Activated CD4-positive, alpha-beta T cell treated with anti-CD3 and anti-CD28 coated beads, Interleukin-2, Interleukin-4, amounts not matched to agents 100 ng/mL and 50 ng/mL, durations not matched to agents 16 hours and 8 hours (primary cell): Measurements from ENCODE around the gene ADORA3.
"Not testable (repeated sequence)": the region's sequence is repeated elsewhere in the genome, so short reads cannot be mapped to it uniquely, and the experiment has no call there.

Source experiments
- DNase-seq: peaks from one replicate; pipeline ENCODE4 v3.0.0-alpha.2; 2020; ENCODE audit warnings: low spot score

Gene ADORA3

DNA sequence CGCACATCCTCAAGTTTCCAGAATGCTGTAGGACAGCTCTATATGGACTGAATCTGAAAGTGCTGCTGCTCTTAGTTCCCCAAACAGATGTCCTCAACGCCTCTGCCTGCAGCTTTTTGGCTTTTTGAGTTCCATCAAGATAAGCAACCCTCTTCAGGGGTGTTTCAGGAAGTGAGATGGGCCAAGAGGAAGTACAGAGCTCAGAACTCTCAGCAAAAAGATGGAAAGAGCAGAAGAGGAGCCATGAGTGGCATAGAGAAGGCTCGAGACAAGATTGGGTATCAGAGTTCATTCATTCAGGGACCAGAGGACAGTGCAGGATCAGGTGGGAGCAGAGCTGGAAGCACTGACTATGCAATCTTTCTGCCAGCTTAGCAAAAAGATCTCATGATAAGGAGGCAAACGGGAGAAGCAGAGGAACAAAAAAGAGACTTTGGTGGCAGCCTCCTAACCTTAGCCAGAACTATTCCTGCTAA lies at the start of gene ADORA3, which contains the start of gene TMIGD3:
ADORA3 (minus strand) TSS at position 49 of the 476 bp plus-strand sequence. CDS start 279 bp downstream, outside the sequence.
TMIGD3 (minus strand) TSS at position 49 of the 476 bp plus-strand sequence. CDS start 279 bp downstream, outside the sequence.
- peak; percentile 15 for DNase-seq

DNA sequence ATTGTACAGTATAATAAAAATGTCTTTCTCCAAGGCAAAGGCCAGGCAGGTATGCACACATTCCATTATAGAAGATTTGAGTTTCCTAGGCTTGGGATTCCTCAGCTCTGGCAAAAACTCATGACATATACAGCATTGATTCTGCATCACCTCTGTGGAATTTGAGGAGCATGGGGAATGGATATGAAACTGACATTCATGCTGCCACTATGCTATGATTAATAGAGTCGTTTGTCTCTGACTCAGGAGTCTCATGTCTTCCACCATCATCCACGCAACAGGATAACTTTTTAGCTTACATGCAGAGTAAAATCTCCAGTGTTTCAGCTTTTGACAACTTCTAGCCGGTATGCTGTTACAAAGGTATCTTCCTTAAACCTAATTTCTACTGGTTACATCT lies 49.8 kb upstream of the ADORA3 start:
- DNase-seq: no peak

- DNase-seq: no peak
Observed at GRCh38 chr1:111552587-111552986, 49.2 kb upstream of the ADORA3 start.

- no peak for DNase-seq
Observed at GRCh38 chr1:111551623-111552411, 48.4 kb upstream of the ADORA3 start.

DNA sequence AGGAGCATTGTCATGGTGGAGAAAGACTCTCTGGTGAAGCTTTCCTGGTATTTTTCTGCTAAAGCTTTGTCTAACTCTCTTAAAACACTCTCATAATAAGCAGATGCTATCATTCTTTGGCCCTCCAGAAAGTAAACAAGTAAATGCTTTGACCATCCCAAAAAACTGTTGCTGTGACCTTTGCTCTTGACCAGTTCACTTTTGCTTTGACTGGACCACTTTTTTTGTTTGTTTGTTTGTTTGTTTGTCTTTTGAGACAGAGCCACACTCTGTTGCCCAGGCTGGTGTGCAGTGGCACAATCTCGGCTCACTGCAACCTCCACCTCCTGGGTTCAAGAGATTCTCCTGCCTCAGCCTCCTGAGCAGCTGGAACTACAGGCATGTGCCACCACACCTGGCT lies 44.4 kb upstream of the ADORA3 start:
- DNase-seq: not testable (repeated sequence)

- DNase-seq: no peak
Observed at GRCh38 chr1:111542187-111542586, 38.8 kb upstream of the ADORA3 start.

GRCh38 chr1:111541721-111542120 lies 38.3 kb upstream of the ADORA3 start:
- no peak for DNase-seq

GRCh38 chr1:111540928-111541327 lies 37.5 kb upstream of the ADORA3 start:
- no peak for DNase-seq

GRCh38 chr1:111538343-111539025 lies 35.1 kb upstream of the ADORA3 start:
- DNase-seq: no peak

DNA sequence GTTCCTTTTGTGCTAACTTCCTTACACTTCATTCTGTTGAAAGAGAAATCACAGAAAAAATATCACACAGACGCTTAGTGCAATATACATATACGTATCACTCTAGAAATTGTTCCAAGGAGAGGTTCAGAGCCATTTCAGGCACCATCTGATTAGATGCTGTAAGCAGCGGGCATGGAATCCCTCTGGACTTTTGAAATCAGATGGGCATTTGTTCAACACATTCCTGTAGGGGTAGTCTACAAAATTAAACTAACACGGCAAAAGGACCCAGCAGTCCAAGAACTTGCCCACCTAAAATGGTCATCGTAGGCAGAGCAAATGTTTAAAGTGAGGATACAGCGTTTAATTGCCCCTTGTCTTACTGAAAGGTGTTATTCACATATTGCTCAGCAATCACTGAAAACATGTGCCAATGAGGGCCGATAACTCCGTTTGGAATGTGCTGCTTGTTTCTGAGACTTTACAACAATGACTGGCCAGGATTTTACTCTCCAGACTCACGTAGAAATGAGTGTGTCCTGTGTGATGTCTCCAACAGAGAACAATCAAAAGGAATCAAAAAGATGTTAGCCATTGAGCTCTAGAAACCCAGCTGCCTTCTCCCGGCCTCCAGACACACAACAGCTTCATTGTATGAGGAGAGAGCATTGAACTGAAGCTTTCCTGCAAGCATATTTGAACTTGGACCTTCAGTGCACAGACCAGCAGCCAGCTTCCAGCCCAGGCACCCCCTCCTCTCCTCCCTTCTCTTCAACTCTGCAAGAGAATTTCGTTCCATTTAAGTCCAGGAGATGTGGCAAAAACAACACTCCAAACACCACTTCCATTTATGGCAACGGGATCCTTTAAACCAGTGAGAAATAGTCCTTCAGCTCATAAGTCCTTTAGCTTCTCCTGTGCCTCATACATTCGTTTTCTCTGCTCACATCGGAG lies 32.1 kb upstream of the ADORA3 start:
- no peak for DNase-seq

- DNase-seq: no peak
Observed at GRCh38 chr1:111520053-111520452, 16.6 kb upstream of the ADORA3 start.

DNA sequence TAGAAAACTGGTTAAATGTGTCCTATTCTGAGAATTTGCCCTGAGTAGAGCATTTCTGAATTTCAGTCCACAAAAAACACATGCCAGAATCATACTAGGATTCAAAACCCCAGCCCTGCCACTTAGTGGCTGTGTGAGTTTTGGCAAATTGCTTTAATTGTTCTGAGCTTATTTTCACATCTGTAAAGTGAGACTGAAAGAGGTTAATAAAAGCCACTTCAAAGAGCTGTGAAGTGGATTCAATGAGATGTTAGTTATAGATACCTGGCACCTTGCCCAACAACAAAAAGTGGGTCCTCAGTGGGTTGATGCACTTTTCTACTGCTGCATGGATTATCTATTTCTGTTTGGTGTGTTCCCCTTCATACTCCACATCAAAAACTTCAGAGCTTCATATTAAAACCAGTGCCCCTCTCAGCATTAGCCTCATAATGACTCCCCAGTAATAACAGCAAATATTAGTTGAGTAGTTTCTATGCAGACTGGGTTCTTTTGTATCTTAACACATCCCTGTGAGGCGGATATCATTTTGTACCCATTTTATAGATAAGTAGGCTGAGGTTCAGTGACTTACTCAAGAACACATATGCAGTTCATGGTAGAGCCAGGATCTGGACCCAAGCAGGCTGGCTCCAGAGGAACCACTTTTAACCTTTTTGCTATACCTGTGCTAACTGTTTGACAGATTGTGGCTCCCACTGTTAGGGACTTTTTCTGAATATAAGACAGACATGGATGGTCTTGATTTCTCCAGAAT lies 14.2 kb upstream of the ADORA3 start:
- DNase-seq: peak; percentile 60

DNA sequence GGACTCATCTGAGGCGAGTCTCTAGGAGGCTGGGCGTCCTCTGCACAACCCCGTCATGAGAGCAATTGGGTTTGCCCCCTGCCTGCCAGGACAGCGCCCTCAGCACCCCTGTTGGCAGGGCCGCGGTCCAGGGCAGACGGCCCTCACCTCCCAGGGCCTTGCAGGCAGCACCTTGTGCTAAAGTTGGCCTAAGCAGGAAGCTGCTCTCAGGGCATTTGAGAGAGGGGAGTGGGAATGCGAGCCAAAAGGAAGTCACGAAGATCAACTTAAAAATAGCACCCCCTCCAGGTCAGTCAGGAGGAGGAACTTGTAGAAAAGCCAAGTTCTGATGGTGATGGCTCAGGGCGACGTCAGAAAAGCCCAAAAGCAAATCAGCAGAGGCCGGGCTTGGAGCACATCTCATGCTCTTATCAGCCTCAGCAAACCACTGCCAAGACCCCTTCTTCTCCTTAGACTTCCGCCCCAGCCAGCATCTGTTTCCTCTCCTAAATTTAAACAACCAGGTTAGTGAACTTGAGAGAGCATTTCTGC lies 12.6 kb upstream of the ADORA3 start:
- peak; percentile 38 for DNase-seq

- no peak for DNase-seq
Observed at GRCh38 chr1:111515291-111516004, 12.0 kb upstream of the ADORA3 start.

GRCh38 chr1:111513410-111514020 lies 10.1 kb upstream of the ADORA3 start:
- no peak for DNase-seq

- DNase-seq: no peak
Observed at GRCh38 chr1:111512931-111513330, 9.5 kb upstream of the ADORA3 start.

DNA sequence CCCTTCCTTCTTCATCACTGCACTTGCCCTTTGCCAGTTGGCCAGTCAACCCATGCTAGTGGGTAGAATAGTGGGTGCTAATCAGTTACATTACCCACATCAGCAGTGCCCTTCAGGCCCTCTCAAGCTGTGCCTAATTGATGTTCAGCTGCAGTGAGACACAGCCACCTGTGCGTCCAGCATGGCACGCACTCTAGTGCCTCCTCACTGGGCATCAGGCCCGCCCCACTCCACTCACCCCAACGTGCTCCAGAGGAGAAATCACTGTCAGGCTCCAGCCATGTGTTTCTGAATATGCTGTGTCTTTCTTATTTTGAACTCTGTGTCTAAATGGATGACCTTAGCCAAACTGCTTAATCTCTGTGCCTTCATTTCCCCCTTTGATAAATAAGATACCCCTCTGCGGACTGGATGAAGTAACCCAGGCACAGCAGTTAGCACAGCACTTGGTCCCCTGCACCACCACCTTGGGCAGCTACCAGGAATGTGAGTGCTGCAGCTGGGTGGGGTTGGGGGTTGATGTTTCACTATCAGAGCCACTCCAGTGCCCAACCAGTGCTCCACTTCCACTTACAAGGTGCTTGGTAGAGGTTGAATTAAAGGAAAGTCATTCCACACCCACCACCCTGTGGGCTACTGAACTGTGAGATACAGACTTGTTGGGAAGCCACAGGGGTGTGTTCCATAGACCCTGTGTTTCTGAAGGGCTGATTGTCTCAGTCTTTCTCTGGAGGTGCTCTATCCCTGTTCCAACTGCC lies 8.9 kb upstream of the ADORA3 start:
- no peak for DNase-seq

DNA sequence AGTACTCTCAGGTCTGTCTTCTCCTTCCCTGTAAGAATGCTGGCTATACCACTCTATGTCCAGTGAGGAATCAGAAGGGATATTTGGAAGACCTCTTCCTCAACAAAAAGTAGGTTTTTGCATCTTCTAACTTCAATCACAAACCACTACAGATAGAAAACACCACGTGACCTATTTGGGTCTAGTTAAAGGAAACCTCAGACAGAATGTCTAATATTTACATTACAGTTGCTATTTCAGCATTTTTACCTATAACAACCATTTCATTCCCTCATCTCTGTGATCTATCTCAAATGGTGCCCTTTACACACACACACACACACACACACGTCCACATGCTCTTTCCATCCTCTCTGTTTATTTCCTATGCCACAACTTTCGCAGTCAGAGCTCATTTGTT lies 7.9 kb upstream of the ADORA3 start:
- no peak for DNase-seq

GRCh38 chr1:111509997-111510375 lies 6.6 kb upstream of the ADORA3 start:
- no peak for DNase-seq
